GM10266 (cell line): ENCODE results near the gene VAC14.

Experiments used
- DNase-seq: peaks from one replicate; pipeline ENCODE4 v3.0.0; 2012; ENCODE audit errors: extremely low spot score
- TF ChIP-seq, protein P1 (sequence below): IDR thresholded peaks from 2 replicates; pipeline ENCODE4 v1.5.1; 2012; ENCODE audit warnings: mild to moderate bottlenecking, low read depth; ENCODE audit not compliant: control insufficient read depth, insufficient read depth; ENCODE audit errors: missing control alignments

The VAC14 gene

DNA sequence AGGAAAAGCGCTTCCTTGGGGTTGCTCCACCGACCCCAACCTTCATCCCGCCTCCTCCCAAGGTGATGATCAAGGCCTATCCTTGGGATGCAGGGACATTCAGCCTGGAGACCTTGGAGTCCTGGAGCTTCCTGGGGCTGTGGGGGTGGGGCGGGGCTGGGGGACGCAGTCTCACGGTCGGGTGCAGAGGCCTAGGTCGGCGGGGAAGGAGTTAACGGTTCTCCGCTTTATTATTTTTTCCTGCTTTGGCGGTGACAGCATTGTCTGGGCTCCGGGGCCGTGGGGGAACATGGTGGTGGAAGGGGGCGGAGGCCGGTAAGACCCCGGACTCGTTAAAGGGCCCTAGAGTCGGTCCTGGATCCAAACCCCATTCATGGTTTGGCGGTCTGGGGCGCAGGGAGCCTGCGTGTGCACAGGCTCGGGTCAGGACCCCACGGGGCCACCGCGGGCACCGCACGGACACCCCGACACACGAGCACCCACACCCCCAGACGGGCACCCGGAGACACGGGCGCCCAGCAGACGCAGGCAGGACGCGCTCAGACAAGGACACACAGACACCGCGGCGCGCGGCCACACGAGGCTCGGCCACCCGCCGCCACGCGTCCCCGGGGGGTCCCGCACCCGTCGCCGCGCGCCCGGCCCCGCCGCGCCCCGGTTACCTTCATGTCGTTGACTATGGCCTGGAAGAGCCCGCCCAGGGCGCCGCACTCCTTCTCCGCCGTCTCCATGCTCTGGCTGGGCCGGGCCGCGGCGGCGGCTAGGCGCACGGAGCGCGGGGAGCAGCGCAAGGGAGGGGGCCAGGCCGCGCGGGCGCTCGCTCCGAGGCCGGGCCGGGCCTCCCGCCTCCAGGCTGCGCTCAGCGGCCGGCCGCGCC, 115.7 kb downstream of the VAC14 start:
- peak; percentile 70 for DNase-seq
- TF ChIP-seq, protein P1, sequence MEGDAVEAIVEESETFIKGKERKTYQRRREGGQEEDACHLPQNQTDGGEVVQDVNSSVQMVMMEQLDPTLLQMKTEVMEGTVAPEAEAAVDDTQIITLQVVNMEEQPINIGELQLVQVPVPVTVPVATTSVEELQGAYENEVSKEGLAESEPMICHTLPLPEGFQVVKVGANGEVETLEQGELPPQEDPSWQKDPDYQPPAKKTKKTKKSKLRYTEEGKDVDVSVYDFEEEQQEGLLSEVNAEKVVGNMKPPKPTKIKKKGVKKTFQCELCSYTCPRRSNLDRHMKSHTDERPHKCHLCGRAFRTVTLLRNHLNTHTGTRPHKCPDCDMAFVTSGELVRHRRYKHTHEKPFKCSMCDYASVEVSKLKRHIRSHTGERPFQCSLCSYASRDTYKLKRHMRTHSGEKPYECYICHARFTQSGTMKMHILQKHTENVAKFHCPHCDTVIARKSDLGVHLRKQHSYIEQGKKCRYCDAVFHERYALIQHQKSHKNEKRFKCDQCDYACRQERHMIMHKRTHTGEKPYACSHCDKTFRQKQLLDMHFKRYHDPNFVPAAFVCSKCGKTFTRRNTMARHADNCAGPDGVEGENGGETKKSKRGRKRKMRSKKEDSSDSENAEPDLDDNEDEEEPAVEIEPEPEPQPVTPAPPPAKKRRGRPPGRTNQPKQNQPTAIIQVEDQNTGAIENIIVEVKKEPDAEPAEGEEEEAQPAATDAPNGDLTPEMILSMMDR: no peak

DNA sequence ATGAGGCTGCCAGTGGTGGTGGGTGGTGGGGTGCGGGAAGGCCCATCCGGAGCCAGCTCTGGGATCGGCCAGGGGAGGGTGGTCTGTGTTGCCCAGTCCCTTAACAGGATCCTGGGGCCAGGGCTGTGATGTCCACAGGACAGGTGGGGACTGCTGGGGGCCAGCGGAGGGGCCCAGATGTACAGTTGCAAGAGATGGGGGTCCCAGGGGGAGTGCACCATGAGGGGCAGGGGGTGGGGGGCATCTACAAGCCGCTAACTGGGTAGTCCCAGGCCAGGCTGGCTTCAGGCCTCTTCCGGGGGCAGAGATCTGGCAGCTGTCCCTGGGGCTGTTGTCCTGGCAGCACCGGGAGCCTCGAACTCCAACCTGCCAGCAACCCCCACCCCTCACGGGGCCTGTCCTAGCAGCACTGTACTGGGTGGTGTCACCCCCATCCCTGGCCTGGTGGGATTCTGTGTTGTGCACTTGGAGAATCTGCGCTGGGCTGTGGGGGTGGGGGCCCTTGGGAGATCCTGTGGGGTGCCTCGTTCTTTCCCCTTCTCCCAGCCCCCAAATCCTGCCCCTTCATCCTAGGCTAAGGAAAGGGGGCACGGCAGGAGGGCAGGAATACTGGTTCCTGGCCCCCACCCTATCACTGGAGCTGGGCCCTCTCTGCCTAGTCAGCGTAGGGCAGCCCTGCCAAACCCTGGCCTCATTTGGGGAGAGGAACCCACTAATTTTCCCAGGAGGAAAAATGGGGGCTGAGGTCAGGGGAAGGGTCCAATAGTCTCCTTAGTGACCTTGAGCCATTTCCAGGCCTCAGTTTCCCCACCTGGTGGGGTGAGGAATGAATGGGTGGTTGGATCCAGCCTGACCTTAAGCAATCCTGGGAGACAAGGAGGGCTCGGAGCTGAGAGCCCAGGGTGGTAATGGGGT, 116.6 kb downstream of the VAC14 start:
- DNase-seq: no peak

DNA sequence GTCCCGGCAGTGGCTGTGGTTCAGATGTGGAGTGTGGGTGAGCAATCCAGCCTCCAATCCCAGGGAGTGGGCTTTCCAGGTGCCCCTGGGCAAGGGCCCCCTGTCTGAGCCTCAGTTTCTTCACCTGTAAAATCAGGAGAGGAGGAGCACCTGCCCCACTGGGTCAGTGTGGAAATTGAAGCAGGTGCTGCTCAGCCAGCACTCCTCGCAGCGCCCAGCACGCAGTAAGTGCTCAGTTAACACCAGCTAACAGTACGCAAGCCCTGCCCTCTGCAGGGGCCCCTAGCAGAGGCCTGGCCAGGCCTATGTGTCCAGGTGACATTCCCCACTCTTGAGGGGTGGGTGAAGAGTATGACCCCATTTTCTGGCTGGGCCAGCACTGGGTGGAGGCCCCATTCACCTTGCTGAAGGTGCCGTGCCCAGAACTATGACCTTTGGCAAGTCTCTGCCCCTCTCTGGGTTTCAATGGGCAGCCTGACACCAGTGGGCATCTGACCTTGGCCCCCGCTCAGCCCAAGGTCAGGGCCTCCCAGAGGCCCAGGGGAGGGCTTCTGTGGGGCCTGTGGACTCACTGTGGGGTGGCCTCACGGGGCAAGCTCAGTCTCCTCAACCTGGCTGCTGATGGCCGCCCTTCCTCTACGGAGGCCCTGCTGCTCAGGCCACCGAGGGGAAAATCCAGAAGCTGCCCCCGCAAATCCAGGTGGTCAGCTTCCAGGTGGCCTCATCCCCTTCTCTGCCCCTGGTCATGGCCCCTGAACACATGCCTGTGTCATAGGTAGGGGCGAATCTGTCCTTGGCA, 117.6 kb downstream of the VAC14 start:
- no peak for DNase-seq
- TF ChIP-seq, protein P1: no peak

More for the DNA sequence above, 116.6 kb downstream of the VAC14 start:
- TF ChIP-seq, protein P1: no peak

DNA sequence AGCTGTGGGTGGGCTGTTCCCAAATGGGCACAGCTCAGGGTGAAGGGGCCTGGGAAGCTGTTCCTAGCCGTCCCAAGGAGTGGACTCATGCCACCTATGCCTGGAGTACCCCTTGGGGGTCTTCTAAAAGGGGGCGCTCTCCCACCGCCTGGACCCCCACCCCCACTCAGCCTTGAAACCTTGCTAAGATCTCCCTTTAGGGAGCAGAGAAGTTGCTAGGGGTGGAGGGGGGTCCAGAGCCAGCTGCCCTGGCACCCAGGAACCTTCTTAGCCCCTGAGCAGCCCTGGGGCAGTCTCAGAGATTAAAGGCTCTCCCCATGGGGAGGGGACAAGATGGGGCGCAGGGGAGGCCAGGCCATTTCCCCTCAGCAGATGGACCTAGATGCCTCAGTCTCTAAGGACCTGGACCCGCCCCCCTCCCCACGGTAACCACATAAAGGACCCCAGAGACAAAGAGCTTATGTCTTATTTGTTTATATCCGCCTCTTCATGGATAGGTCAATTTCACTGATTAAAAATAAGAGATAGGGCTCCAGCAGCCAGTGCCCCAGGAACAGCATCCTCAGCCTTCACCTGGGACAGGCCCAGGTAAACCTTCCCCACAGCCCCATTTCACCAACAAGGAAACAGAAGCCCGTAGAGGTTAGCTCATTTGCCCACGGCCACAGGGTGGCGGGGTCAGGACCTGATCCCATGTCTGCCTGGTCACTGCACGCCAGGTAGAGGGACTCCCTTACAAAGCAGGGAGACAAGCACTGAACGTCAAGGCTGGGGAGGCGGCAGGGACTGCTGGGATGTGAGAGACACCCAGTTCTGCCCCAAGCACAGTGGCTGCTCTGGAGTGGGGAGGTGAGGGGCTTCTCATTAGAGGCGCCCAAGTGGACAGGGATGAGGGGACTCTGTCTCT, 118.5 kb downstream of the VAC14 start:
- TF ChIP-seq, protein P1: no peak
- DNase-seq: no peak

DNA sequence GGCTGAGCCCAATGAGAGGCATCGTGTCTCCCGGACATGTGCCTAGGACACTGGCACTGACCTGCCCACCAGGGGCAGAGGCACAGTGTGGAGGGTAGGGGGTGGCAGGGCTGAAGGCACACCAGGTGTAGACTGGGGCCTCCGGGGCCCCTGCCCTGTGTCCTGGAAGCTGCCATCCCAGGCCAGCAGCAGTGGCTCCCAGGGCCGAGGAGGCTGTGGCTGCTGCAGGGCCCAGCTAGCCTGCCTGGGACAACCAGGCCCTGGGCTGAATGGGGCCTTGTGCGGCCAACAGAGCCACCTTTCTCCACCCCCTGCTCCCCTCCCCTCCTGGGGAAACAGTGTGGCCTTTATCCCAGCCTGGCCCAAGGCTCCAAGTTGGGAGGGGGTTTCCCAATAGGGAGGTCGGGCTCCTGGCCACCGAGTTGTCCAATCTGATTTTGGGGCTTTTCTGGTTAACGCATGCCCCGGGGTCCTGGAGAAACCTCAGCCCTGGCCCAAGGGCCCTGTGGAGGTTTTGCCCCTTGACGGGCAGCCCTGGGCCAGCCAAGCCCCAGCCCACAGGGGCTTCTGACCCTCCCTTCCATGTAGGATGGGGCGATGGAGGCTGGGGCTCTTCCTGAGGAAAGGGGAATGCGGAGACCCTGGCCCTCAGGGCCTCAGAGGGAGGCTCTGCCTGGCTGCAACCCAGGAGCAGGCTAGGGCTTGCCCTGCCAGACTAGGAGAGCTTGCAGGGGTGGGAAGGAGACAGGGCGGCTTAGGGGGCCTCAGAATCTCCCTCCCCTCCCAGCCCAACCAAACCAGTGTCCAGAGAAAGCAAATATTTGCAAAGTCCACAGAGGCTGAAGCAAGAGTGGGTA, 119.3 kb downstream of the VAC14 start:
- no peak for DNase-seq
- TF ChIP-seq, protein P1: no peak
